HG02885 (cell line): ENCODE measurements around the gene MAFF.
"Not testable (repeated sequence)": the region's sequence is repeated elsewhere in the genome, so short reads cannot be mapped to it uniquely, and the experiment has no call there.

Experiments used
- ATAC-seq: cut with Tn5 transposase; IDR thresholded peaks from one replicate; pipeline ENCODE4 v1.9.1; 2021; ENCODE audit warnings: mild to moderate bottlenecking; ENCODE audit not compliant: unreplicated experiment, poor library complexity

Gene MAFF

DNA sequence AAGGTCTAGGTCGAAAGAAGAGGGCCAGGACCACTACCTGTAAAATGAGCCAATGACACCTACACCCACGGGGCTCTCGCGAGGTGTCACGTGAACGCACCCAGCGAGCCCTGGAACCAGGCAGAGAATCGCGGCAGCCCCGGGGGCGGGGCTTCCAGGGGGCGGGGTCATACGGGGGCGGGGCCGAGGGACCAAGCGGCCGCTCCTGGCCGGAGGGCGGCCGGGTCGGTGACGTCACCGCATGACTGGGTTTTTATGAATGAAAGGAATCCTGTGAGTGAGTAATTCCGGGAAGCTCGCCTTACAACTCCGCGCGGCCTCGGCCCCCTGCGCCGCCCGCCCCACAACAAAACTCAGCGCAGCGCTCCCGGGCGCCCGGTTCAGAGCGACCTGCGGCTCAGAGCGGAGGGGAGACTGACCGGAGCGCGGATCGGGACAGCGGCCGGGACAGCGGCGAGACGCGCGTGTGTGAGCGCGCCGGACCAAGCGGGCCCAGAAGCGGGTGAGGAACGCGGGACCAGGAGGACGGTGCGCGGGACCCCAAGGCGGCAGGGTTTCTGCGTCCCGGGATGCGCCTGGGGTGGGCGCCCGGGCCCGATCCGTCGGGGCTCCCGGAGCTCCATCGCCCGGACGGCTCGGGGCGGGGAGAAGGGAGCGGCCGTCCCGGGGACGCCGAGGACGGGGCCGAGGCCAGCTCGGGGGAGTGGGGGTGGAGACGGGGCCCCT, at the start of gene MAFF:
MAFF (plus strand) TSS at position 284 of the 726 bp plus-strand sequence. CDS start 11,860 bp downstream, outside the sequence.
- peak; percentile 57 for ATAC-seq

DNA sequence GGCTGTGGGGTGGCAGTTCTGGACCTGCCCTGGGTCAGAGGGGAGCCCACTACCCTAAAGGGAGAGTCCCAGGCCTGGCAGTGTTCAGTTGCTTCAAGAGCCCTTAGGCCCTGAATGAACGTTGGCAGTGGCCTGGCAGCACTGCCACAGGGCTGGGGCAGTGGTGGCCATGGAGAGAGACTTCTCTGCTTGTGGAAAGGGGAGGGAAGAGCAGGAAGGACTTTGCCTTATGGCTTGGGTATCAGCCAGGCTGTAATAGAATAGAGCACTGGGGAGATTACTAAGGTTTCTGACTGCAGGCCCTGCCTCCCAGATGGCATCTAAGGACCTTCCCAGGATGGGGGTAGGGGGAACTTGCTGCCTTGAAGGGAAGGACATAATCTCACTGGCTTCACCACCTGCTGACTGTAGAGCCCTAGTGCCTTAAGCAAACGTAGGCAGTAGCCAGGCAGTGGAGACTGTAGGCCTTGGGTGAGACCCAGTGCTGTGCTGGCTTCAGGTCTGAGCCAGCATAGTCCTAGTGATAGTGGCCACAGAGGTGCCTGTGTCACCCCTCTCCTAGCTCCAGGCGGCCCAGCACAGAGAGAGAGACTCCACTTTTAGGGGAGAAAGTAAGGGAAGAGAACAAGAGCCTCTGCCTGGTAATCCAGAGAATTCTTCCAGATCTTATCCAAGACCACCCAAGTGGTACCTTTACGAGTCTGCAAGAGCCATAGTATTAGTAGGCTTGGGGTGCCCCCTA, 47.8 kb upstream of the MAFF start:
- ATAC-seq: no peak

DNA sequence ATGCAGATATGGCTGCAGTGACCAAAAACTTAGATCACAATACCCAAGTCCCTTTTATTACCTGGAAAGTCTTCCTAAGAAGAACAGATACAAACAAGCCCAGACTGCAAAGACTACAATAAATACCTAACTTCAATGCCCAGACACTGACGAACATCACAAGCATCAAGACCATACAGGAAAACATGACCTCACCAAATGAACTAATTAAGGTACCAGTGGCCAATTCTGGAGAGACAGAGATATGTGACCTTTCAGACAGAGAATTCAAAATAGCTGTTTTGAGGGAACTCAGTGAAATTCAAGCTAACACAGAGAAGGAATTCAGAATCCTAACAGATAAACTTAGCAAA, 47.3 kb upstream of the MAFF start:
- not testable (repeated sequence) for ATAC-seq

DNA sequence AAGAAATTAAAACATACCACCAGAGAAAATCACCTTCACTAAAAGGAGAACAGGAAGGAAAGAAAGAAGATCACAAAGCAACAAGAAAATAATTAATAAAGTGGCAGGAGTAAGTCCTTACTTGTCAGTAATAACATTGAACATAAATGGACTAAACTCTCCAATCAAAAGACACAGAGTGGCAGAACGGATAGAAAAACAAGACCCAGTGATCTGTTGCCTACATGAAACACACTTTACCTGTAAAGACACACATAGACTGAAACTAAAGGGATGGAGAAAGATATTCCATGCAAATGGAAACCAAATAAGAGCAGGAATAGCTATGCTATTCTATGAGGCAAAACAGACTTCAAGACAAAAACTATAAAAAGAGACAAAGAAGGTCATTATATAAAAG, 46.1 kb upstream of the MAFF start:
- ATAC-seq: no peak

DNA sequence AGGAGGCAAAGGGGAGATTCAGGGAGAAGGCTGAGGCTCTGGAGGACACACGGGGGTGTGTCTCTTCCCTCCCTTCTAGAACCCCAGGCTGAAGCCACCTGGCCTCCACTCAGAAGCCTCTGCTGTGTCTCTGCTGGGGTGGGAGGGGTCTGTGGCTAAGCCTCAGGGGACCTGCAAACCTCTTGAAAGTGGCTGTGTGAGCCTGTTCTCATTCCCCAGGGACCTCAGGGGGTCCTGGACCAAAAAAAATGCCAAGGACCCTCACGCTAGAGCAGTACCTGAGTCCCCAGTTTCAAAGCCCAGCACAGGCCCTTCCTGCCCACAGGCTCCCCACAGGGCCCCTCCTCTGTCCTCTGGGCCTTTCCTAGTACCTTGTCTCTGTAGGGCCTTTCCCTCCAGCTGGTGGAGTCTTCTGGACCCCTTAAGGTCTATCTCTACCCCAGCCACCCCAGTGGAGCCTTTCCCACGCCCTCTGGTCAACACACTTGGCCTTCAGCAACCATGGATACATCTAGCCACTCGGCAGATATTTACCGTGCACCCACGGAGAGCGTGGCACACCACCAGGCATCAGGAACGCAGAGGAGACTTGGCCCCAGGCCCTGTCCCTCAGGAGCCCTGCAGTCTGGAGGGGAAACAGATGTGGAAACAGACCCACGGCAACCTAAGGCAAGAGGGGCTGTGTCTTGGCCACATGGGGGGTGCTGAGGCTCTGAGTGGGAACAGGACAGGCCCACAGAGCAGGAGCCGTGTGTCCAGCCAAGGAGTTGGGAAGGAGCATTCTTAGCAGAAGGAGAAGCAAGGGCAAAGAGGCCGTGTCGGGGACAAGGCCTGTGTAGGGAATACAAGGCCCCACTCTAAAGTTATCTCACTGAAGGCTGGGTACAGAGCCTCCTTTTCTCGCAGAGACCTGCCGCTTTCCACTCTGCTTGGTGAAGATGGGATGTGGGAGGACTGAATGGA, 38.6 kb upstream of the MAFF start:
- no peak for ATAC-seq

DNA sequence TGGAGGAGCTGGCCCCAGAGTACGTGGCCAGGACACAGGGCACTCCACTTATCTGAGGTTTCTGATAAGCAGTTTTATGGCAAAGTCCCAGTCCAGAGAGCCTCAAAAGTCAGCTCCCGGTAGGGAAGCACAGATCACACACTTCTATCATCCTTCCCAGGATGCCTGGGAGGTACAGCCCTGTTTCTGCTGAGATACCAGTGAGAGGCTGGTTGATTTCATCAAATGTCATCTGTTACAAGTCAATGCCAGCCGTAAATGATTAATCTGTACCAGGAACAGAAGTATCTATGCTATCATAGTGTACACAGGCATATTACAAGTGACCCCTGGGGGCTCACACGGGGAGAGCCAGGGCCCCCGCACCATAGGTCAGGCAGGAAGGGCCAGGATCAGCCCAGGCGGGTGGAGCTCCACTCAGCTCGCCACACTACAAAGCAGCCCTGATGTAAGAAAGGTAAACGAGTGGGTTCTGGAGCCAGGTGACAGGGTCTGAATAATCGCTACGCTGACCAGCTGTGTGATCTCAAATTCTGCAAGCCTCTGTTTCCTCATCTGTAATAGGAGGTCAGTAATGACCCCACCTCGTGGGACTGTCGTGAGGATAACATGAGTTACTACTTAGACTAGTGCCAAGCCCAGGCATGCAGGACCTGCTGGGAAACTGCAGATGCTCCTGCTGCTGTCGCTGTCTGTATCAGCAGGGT, 37.8 kb upstream of the MAFF start:
- no peak for ATAC-seq

DNA sequence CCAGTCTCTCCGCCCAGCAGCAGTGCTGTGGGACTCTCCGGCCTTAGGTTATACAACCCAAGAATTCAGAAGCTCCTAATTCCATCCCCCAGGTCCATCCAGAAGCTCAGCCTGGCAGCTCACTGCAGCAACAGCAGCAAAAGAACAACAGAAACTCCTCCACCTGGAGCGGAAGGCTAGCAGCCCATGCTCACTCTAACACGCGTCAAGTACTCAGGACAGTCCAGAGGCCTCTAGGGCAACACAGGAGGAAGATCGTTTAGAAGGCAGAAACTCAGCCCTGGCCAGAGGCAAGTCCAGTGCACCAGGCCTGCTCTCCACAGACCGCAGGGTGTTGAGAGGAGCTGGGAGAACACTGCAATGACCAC, 37.3 kb upstream of the MAFF start:
- no peak for ATAC-seq

DNA sequence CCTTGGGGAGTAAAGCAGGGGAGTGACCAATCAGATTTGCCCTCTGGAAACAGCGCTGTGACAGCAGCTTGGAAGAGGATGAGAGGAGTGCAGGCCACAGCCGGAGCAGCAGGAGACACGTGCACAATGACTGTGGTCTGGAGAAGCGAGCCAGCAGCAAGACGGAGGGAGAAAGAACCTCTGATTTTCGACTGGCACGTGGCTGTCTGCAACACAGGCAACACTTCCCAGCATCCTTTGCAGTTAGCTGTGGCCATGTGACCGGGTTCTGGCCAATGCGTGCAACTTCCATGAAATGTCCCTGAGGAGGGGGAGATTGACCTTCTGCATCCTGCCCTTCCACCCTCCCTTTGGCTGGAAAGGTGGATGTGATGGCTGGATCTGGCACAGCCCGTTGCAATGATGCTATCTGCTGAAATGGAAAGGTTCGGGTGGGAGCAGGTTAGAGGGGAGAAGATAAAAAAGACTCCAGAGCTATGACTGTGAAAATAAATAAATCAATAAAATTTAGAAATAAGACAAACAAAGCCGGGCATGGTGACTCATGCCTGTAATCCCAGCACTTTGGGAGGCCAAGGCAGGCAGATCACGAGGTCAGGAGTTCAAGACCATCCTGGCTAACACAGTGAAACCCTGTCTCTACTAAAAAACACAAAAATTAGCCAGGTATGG, 35.7 kb upstream of the MAFF start:
- ATAC-seq: no peak

DNA sequence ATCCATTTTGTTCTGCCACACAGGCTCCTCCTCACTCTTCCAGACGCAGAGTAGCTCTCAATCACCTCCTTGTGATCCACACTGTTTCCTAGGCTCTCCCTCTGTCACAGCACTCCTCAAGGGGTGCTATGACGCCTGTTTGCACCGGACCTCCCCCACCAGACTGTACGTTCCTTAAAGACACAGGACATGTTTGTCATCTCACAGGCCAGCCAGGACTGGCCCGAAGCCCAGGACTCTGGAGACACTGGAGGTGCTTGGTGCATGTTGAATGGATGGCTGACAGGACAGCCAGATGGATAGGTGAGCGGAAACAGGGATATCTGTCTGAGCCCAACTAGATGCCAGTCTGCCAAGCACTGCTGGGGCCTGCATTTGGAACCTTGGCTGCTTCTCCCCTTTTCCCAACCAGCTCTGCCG, 33.8 kb upstream of the MAFF start:
- ATAC-seq: no peak

DNA sequence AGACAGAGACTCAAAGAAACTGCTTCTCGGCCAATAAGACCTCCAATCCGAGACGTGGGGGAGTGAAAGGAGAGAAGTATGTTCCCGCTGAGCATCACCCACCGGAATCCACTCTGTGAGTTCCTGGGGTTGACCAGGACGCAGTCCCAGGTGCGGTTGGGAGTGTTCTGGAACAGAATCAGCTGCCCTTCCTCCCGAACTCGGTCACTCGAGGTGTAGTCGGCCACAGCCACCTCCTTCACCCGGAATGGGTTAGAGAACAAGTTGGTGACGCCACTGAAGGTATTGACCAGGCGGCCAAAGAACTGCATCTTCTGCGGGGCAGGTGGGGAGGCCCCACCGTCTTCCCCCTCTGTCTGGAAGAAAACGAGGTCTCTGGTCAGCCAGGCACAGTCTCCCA, 32.7 kb upstream of the MAFF start:
- ATAC-seq: no peak

DNA sequence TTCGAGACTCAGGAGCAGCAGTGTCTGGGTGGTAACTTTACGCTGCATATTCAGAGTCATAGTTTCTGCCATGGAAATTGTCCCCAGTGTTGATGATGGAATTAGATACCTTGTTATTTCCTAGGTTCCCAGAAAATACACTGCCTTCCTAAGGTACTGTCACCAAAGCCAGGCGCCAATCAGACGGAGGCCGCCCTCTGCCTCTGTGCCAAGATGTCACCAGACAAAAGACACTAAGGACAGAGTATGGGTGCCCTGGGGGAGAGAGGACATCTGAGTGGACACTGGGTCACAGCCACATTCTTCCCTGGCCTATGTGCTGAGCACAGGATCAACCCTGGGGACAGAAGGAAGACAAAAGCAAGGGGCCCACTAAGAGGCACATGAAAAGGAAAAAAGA, 31.3 kb upstream of the MAFF start:
- no peak for ATAC-seq

DNA sequence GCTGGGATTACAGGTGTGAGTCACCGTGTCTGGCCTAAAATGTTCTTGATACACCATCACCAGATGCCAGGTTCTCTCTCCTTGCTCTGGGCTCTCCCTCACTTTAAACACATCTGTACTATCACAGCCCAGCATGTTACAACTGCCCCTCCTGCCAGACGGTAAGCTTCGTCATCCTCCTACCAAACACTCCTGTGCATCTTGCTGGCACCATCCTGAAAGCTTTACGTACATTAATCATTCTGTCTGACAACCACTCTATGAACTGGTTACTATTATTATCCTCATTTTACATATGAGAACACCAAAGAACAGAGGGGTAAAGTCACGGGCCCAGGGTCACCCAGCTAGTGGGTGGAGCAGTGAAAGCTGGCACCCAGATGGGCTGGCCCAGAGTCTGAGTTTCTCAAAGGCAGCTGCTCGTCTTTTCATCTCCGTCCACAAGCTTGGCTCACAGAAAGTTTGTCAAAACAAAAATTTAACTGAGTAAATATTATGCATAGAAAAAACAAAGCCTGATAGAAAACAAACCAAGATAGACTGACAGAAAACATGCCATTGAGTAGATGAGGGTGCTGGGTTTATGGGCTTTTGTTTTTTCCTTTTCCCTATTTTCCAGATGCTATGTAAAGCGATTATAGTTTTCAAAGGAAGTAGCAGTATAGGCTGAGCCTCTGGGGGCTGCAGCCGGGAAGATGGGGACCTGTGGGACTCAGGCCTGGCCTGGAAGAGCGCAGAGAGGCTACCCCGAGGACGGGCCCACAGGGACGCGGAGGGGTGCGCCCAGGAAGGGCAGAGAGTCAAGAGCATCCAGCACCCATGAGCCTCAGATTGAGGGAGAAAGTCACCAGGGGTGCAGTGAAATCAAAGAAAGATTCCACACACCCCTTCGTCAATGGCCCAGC, 29.6 kb upstream of the MAFF start:
- ATAC-seq: no peak

DNA sequence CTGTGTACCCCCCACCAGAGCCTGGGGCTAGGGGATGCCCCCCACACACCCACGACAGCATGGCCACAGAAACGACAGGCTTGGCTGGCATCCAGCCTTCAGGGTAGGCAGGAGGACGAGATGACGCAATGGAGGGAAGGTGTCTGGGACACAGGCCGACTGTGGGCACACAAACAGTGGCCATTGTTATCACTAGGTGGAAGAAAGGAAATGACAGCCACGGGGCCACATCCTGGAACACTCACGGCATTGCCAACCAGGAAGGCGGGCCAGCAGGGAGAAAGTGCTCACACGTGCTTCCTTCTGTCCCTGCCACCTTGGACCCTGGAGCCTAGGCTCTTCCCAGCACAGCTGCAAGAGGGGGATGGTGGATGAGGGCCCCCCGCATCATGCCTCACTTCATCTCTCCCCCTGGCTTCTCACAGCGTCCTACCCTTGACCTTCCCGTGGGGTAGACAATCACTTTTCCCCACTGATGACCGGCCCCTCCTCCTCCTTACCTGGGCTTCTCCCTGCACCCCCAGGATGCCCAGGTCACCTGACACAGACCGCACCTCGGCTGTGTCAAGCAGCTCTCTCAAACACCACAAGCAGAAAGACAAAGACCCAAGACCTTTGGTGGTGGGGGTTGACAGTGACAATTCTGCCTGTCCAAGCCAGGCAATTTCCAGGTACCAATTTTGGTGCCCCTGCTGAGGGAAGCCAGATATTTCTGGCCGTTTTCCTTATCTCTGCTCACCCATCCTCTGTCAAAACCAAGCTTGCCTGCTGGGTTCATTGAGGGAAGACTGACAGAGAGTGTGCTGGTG, 28.8 kb upstream of the MAFF start:
- ATAC-seq: no peak

DNA sequence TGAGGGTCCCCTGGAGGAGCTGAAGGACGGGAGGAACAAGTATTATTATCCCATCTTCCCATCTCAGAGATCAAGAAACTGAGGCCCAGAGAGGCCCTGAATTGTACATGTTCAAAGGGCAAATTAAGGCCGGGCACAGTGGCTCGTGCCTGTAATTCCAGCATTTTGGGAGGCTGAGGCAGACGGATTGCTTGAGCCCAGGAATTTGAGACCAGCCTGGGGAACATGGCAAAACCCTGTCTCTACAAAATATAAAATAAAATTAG, 28.2 kb upstream of the MAFF start:
- no peak for ATAC-seq

DNA sequence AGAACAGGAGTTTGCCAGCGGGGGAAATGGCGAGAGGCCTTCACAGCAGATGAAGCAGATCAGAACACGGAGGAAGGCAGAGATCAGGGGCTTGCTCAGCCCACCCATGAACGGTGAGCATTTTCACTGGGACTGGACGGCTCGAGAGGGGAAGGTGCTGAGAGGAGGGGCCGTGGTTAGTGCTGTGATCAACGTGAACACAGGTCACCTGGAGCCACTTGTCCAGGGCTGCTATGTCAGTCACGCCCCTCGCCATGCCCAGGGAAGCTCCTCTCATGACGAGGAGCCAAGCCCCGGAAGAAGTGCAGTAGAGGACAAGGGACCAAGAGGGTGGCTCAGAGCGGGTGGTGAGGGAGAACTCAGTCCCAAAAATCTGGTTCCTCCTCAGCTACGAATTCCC, 27.2 kb upstream of the MAFF start:
- no peak for ATAC-seq

DNA sequence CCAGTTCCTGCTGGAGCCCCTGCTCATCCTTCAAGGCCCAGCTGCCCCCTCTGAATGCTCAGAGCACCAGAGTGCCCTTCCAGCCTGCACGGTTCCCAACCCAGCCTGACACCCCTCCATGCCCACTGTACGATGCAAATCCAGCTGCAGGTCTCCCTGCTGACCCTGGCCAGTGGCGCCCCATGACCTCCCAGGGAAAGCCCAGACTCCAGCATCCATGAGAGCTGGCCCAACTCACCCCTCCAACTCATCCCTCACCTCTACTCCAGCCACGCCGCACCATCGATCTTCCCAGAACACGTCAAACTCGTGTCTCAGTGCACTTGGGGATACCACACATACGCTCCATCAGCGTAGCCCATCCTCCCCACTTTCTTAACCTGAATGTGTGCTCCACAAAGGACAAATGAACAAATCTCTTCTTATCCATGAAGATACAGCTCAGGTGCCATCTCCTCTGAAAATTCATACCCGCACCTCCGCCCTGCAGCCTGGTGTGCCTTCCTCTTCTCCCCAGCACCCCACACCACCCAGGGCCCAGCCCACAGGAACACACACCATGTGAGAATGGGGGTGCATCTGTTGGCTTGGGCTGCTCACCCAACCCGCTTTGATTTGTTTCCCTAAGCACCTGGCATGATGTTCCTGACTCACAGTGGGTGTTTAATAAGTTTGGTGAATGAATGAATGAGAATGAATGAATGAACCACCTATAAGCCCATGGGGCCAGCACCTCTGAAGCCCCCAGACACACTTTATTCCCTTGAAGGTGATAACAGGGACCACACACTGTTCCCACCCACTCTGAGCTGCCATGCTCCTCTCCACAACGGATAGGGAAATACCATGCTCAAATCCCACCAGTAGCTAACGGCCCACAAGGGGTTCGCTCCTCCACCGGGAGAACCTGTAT, 26.3 kb upstream of the MAFF start:
- ATAC-seq: no peak

DNA sequence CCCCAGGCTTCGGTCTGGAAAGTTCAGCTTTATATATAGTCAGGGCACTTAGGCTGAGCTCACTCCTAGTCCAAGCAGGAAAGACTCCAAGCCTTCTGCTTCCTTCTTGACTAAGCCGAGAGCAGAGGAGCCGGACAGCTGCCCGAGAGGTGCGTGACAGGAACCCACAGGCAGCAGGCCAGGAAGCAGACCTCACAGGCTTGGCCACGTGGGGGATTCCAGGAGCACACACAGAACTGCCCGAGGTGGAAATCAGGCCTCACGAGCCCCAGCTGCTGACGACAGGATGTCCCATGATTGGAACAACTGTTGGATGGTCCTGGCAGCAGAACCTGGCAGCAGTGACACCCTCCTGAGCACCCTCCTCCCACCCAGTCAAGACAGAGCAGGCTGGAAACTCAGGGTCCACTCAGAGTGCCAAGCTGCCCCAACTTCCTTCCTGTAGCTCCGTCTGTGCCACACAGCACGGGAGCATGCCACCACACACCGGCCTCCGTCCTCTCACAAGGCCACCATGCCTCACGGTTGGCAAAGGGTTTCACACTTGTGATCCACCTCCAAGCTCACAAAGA, 25.5 kb upstream of the MAFF start:
- ATAC-seq: no peak
